ENCODE results near the gene IDI2.
A peak's percentile ranks its signal among the peaks of the same experiment; 100 is the strongest.
"Not testable (repeated sequence)": the region's sequence is repeated elsewhere in the genome, so short reads cannot be mapped to it uniquely, and the experiment has no call there.

Gene IDI2

GRCh38 chr10:1025683-1026082 is at the start of gene IDI2:
TSS of gene IDI2 (minus strand) at chr10:1025859. CDS start at chr10:1024723, 1,136 bp downstream.
- no peak for DNase-seq (ENCODE audit: low spot score)

DNA sequence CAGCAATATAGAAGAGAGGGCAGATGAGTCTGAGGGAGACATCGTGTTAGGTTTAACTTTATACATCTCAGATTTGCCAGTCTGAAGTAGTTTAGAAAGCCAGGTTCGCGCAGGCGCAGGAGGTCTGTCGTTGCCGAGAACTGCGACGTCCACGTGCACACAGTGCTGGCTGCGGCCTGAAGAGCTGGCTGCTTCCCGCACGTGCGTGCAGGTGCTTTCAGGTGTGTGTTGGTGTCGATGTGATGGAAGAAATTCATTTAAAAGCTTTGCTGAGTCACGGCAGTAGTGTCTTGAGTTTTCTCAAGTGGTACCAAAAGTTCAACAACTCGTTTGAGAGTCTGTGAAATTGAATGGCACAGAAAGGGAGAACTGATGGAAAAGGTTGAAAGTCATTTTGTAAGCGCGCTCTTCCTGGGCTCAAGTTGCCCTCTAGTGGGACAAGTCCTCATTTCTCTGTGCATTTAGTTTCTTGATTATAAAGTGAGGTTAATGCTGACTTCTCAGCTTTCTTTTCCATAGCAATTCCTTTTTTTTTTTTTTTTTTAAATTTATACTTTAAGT is 49.2 kb upstream of the IDI2 start:
- DNase-seq (ENCODE audit: low spot score) = no peak

- DNase-seq (ENCODE audit: low spot score) = no peak
Measured at GRCh38 chr10:1074052-1074747, 48.5 kb upstream of the IDI2 start.

DNA sequence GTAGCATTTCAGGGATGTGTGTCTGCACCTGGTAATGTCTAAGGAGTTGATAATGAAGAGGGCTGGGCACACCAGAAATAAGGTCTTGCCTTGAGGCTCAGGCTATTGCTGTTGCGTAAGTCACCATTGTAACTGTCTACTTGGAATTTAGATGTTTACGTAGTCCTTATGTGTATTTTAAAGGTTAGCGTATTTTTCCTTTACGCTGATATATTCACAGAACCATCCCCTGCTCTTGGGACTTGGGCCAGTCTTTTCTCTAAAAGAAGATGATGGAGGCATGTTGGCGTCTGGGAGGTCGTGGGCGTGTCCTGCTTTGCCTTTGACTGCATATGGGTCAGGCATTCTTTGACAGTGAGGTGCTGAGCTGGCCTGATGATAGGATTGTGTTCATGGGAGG is 45.3 kb upstream of the IDI2 start:
- DNase-seq (ENCODE audit: low spot score) = no peak

GRCh38 chr10:1068380-1069361 is 43.0 kb upstream of the IDI2 start:
- DNase-seq (ENCODE audit: low spot score) = no peak

DNA sequence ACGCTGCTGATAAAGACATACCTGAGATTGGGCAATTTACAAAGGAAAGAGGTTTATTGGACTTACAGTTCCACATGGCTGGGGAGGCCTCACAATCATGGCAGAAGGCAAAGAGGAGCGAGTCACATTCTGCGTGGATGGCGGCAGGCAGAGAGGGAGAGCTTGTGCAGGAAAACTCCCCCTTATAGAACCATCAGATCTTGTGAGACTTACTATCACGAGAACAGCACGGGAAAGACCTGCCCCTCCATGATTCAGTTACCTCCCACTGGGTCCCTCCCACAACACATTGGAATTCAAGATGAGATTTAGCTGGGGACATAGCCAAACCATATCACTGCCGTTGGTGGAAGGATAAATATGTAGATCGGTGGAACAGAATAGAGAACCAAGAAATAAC is 41.1 kb upstream of the IDI2 start:
- not testable (repeated sequence) for DNase-seq (ENCODE audit: low spot score)

- DNase-seq (ENCODE audit: low spot score) = no peak
Measured at GRCh38 chr10:1064964-1065247, 39.2 kb upstream of the IDI2 start.

- DNase-seq (ENCODE audit: low spot score) = no peak
Measured at GRCh38 chr10:1063232-1063865, 37.7 kb upstream of the IDI2 start.

DNA sequence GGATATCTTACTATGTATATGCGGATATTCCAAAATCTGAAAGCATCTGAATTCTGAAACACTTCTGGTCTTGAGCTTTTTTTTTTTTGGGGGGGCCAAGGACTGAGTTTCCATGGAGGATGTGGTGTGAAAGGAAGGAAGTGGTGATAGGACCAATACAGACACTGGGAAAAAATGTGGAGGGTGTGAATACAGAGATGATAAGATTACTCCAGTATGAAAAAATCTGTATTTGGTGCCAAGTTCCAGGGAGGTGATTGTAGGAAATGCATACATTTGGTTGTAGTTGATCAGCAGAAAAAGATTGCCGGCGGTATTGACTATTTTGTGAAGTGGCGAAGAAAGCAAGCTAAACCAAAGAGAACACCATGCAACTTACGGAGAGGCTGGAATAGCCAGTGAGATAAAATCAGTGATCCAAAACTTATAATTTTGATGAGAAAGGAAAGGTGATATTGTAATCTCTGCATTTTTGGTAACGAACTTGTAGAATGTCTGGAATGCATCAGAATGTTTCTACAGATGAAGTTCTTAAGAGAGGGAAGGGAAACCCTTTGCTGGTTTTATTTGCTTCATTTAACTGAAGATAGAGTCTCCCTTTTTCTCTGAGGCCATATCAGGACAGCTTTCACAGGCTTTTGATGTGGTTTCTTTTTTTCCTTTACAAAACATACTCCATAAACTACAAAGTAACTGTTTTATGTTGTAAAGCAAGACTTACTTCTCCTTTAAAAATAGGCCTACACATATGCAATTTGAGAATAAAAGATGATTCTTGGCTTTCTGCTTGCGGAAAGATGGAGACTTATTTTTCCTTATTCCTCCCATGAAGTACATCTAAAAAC is 36.5 kb upstream of the IDI2 start:
- DNase-seq (ENCODE audit: low spot score) = no peak

DNA sequence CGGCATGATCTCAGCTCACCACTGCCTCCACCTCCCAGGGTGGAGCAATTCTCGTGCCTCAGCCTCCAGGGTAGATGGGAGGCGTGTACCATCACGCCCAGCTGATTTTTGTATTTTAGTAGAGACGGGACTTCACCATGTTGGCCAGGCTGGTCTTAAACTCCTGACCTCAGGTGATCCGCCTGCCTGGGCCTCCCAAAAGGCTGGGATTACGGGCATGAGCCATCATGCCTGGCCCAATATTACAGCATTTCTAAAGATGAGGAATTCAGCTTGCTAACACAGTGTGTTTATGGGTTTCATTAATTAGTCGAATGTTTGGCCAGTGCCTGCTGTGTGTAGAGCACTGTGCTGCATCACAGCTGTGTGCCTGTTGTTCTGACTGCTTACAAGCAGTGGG is 34.2 kb upstream of the IDI2 start:
- no peak for DNase-seq (ENCODE audit: low spot score)

GRCh38 chr10:1058017-1058416 is 32.4 kb upstream of the IDI2 start:
- no peak for DNase-seq (ENCODE audit: low spot score)

DNA sequence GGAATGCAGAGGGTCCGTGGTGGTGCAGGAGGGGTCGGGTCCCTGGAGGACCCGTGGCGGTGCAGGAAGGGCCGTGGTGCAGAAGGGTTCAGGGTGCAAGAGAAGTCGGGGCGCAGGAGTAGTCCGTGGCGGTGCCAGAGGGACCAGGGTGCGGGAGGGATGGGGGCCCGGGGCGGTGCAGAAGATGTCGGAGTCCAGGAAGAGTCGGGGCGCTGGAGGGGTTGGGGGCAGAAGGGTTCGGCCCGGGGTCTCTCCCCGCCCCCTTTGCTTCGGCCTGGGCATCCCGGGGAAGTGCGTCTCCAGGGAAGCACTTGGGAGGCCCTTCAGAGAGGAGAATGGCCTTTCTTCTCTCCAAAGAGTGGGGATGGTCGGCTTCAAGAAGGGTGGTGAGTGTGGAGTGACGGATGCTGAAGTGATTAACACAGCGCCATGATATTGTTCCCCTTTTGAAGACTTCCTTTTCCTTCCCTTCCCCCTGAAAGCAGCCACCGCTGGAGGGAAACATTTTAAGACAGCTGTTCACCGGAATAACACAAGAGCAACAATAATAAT is 31.5 kb upstream of the IDI2 start:
- no peak for DNase-seq (ENCODE audit: low spot score)

- peak; percentile 71 for DNase-seq (ENCODE audit: low spot score)
Measured at GRCh38 chr10:1056326-1057105, 30.9 kb upstream of the IDI2 start, which contains the start of gene WDR37. TSS of gene WDR37 (plus strand) at chr10:1056385. CDS start at chr10:1072156, 15,771 bp downstream.

- no peak for DNase-seq (ENCODE audit: low spot score)
Measured at GRCh38 chr10:1054684-1055083, 29.0 kb upstream of the IDI2 start.

DNA sequence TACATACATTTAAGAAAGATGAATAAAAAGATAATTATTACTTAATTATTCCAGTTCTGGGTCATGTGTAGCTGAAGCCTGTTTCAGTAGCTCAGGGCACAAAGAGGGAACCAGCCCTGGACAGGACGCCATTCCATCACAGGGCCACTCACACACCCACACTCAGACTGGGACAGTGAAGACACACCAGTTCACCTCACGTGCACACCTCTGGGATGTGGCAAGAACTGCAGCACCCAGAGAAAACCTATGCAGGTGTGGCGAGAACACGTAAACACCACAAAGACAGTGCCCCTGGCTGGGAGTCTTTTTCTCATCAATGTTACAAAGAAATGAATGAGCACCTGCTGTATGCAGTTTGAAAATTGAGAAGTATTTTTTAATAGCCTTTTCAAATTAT is 24.9 kb upstream of the IDI2 start:
- no peak for DNase-seq (ENCODE audit: low spot score)

GRCh38 chr10:1050145-1050544 is 24.5 kb upstream of the IDI2 start:
- no peak for DNase-seq (ENCODE audit: low spot score)

DNA sequence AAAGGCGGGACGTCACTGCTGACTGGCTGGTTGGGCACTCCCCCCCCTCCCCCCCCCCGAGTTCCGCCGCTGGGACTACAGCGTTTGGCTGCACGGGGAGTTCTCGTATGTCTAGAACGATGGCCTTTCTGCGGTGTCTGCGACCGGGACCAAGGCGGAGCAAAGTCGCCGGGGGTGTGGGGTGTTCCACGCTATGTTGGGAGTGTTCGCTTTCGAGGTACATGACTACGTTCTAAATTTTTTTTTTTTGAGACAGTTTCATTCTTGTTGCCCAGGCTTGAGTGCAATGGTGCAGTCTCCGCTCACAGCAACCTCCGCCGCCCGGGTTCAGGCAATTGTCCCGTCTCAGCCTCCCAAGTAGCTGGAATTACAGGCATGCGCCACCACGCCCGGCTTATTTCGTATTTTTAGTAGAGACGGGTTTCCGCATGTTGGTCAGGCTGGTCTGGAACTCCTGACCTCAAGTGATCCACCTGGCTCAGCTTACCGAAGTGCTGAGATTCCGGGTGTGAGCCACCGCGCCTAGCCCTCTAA is 23.8 kb upstream of the IDI2 start:
- no peak for DNase-seq (ENCODE audit: low spot score)

GRCh38 chr10:1048732-1049424 is 23.2 kb upstream of the IDI2 start, which contains the start of gene IDI1:
TSS of gene IDI1 (minus strand) at chr10:1049119. CDS start at chr10:1049003, 116 bp downstream.
- DNase-seq (ENCODE audit: low spot score) = peak; percentile 94

- DNase-seq (ENCODE audit: low spot score) = no peak
Measured at GRCh38 chr10:1048349-1048731, 22.7 kb upstream of the IDI2 start.

Data from COLO829 (cell line).